DMS53 (cell line): ENCODE results near the gene UPK3B.
"Not testable (repeated sequence)": the region's sequence is repeated elsewhere in the genome, so short reads cannot be mapped to it uniquely, and the experiment has no call there.

Experiments
- DNase-seq: peaks from one replicate; lab custom pipeline; 2025; lab: John Stamatoyannopoulos, UW

Gene UPK3B

GRCh38 chr7:76492139-76492538 lies 18.2 kb upstream of the UPK3B start:
- not testable (repeated sequence) for DNase-seq

- not testable (repeated sequence) for DNase-seq
Observed at GRCh38 chr7:76495717-76496116, 14.6 kb upstream of the UPK3B start.

GRCh38 chr7:76497918-76498582 lies 12.3 kb upstream of the UPK3B start:
- DNase-seq: not testable (repeated sequence)

- DNase-seq: not testable (repeated sequence)
Observed at GRCh38 chr7:76498583-76499200, 11.7 kb upstream of the UPK3B start.

GRCh38 chr7:76499201-76499923 lies 11.0 kb upstream of the UPK3B start:
- DNase-seq: not testable (repeated sequence)

- not testable (repeated sequence) for DNase-seq
Observed at GRCh38 chr7:76499924-76500241, 10.5 kb upstream of the UPK3B start.

GRCh38 chr7:76502224-76502623 lies 8.1 kb upstream of the UPK3B start:
- DNase-seq: not testable (repeated sequence)

GRCh38 chr7:76502836-76503235 lies 7.5 kb upstream of the UPK3B start:
- not testable (repeated sequence) for DNase-seq

GRCh38 chr7:76503244-76503643 lies 7.1 kb upstream of the UPK3B start:
- not testable (repeated sequence) for DNase-seq

GRCh38 chr7:76504351-76505167 lies 5.8 kb upstream of the UPK3B start:
- not testable (repeated sequence) for DNase-seq

- no peak for DNase-seq
Observed at GRCh38 chr7:76505168-76506080, 4.9 kb upstream of the UPK3B start.

GRCh38 chr7:76506081-76506440 lies 4.3 kb upstream of the UPK3B start:
- no peak for DNase-seq

GRCh38 chr7:76506643-76507042 lies 3.7 kb upstream of the UPK3B start:
- not testable (repeated sequence) for DNase-seq

GRCh38 chr7:76507723-76508406 lies 2.5 kb upstream of the UPK3B start:
- DNase-seq: peak; percentile 39

- not testable (repeated sequence) for DNase-seq
Observed at GRCh38 chr7:76511200-76511910, 1.0 kb downstream of the UPK3B start.

GRCh38 chr7:76511911-76512885 lies 1.8 kb downstream of the UPK3B start:
- not testable (repeated sequence) for DNase-seq

- DNase-seq: peak; percentile 56
Observed at GRCh38 chr7:76512941-76513816, 2.8 kb downstream of the UPK3B start.
